HepG2 (cell line): Measurements from ENCODE around the gene NFE2L1. TPM values are rescaled to one million over a fixed set of nuclear protein-coding genes. Genes with fewer than 3 reads are reported as not detected.

Experiments
- BCL6 ChIP-seq: IDR thresholded peaks from 2 replicates; pipeline ENCODE4 v1.6.1; 2016; ENCODE audit warnings: missing genetic modification reagents, missing compliant biosample characterization
- ELF4 ChIP-seq: sonication (generic); formaldehyde crosslinking; IDR thresholded peaks from 2 replicates; pipeline ENCODE4 v1.5.0; 2020; ENCODE audit warnings: missing genetic modification reagents, mild to moderate bottlenecking, moderate library complexity, borderline replicate concordance
- FIP1L1 ChIP-seq: fragments of 200-400 bp; formaldehyde crosslinking; IDR thresholded peaks from 2 replicates; pipeline ENCODE4 v1.6.1; 2018; ENCODE audit warnings: low read depth, mild to moderate bottlenecking, low read length, moderate library complexity, borderline replicate concordance; ENCODE audit not compliant: insufficient read depth
- KAT7 ChIP-seq: IDR thresholded peaks from 2 replicates; pipeline ENCODE4 v1.6.1; 2018; ENCODE audit warnings: borderline replicate concordance, missing compliant biosample characterization
- KLF16 ChIP-seq, 2 experiments: sonication (generic) in 1 of 2; formaldehyde crosslinking in 1 of 2; IDR thresholded peaks; 2 replicates each; pipeline versions ENCODE4 v1.6.1 to v1.8.0; 2016 to 2023; ENCODE audit warnings: missing genetic modification reagents in 2 of 2, missing compliant biosample characterization in 1 of 2
- MAZ ChIP-seq, 2 experiments: sonication (generic) in 1 of 2; formaldehyde crosslinking in 1 of 2; IDR thresholded peaks; 2 replicates each; pipeline versions ENCODE4 v1.5.0 to v1.6.1; 2012 to 2020; ENCODE audit warnings: low read depth in 2 of 2, mild to moderate bottlenecking in 2 of 2, borderline replicate concordance in 1 of 2, improper control_type of control experiment in 1 of 2, low read length in 1 of 2, missing genetic modification reagents in 1 of 2, moderate library complexity in 1 of 2
- MED8 ChIP-seq: sonication (generic); formaldehyde crosslinking; IDR thresholded peaks from 2 replicates; pipeline ENCODE4 v1.8.1; 2023; ENCODE audit warnings: mild to moderate bottlenecking, missing genetic modification reagents; ENCODE audit not compliant: insufficient replicate concordance
- NFYC ChIP-seq: IDR thresholded peaks from 2 replicates; pipeline ENCODE4 v1.6.1; 2016; ENCODE audit warnings: missing genetic modification reagents, missing compliant biosample characterization
- NR1H2 ChIP-seq: sonication (generic); formaldehyde crosslinking; IDR thresholded peaks from 2 replicates; pipeline ENCODE4 v1.8.1; 2022; ENCODE audit warnings: low read depth, missing genetic modification reagents, borderline replicate concordance
- NR2C2 ChIP-seq: sonication (generic); formaldehyde crosslinking; IDR thresholded peaks from 2 replicates; pipeline ENCODE4 v1.4.0; 2020; ENCODE audit warnings: missing genetic modification reagents, mild to moderate bottlenecking, moderate library complexity, borderline replicate concordance
- NRL ChIP-seq: sonication (generic); formaldehyde crosslinking; IDR thresholded peaks from 2 replicates; pipeline ENCODE4 v1.5.0; 2020; ENCODE audit warnings: missing genetic modification reagents, mild to moderate bottlenecking, moderate library complexity, borderline replicate concordance
- POLR2AphosphoS2 ChIP-seq: IDR thresholded peaks from 2 replicates; pipeline ENCODE4 v1.6.1; 2011; ENCODE audit warnings: low read depth, low read length, improper control_type of control experiment
- REXO4 ChIP-seq: sonication (generic); formaldehyde crosslinking; IDR thresholded peaks from 2 replicates; pipeline ENCODE4 v1.8.0; 2022; ENCODE audit warnings: missing genetic modification reagents, mild to moderate bottlenecking, borderline replicate concordance
- SP5 ChIP-seq: IDR thresholded peaks from 2 replicates; pipeline ENCODE4 v1.6.1; 2016; ENCODE audit warnings: low read depth, borderline replicate concordance
- TAF1 ChIP-seq: sonication (generic); formaldehyde crosslinking; IDR thresholded peaks from 2 replicates; pipeline ENCODE4 v1.4.0; 2020; ENCODE audit warnings: missing genetic modification reagents
- TFE3 ChIP-seq: IDR thresholded peaks from 2 replicates; pipeline ENCODE4 v1.6.1; 2016
- ZMYM3 ChIP-seq: sonication (generic); formaldehyde crosslinking; IDR thresholded peaks from 2 replicates; pipeline ENCODE4 v1.5.1; 2020; ENCODE audit warnings: mild to moderate bottlenecking, missing genetic modification reagents
- ZNF264 ChIP-seq: sonication (generic); formaldehyde crosslinking; IDR thresholded peaks from 2 replicates; pipeline ENCODE4 v1.4.0; 2020; ENCODE audit warnings: missing genetic modification reagents
- ZNF354B ChIP-seq: sonication (generic); formaldehyde crosslinking; IDR thresholded peaks from 2 replicates; pipeline ENCODE4 v1.8.0; 2022; ENCODE audit warnings: mild to moderate bottlenecking, missing genetic modification reagents
- ZNF576 ChIP-seq: sonication (generic); formaldehyde crosslinking; IDR thresholded peaks from 2 replicates; pipeline ENCODE4 v1.4.0; 2020; ENCODE audit warnings: mild to moderate bottlenecking, missing genetic modification reagents
- ZNF615 ChIP-seq: sonication (generic); formaldehyde crosslinking; IDR thresholded peaks from 2 replicates; pipeline ENCODE4 v1.5.0; 2020; ENCODE audit warnings: mild to moderate bottlenecking, missing genetic modification reagents, borderline replicate concordance
- ZNF616 ChIP-seq: sonication (generic); formaldehyde crosslinking; IDR thresholded peaks from 2 replicates; pipeline ENCODE4 v1.5.0; 2020; ENCODE audit warnings: low read depth, mild to moderate bottlenecking, missing genetic modification reagents
- ZNF746 ChIP-seq: sonication (generic); formaldehyde crosslinking; IDR thresholded peaks from 2 replicates; pipeline ENCODE4 v1.8.0; 2022; ENCODE audit warnings: mild to moderate bottlenecking, missing genetic modification reagents
- ZNF772 ChIP-seq: sonication (generic); formaldehyde crosslinking; IDR thresholded peaks from 2 replicates; pipeline ENCODE4 v1.5.0; 2020; ENCODE audit warnings: mild to moderate bottlenecking, missing genetic modification reagents
- ZNF800 ChIP-seq: sonication (generic); formaldehyde crosslinking; IDR thresholded peaks from 2 replicates; pipeline ENCODE4 v1.4.0; 2020; ENCODE audit warnings: missing genetic modification reagents
- ZSCAN30 ChIP-seq: sonication (generic); formaldehyde crosslinking; IDR thresholded peaks from 2 replicates; pipeline ENCODE4 v1.5.0; 2020; ENCODE audit warnings: mild to moderate bottlenecking, missing genetic modification reagents
- polyA plus RNA-seq, 8 experiments: library from polyadenylated mRNA; depleted of rRNA in 3 of 8; stranded (reverse) in 7 of 8; unstranded in 1 of 8; fragments of >200 nt; fragmentation: Illumina TruSeq in 4 of 8; extraction: Trizol in 4 of 8; gene quantifications; 2 replicates each; pipeline versions ENCODE4 v1.2.1 to v1.2.3, GENCODE V29; 2011 to 2016; ENCODE audit warnings: low read depth in 4 of 8, missing spikeins in 1 of 8, mixed read lengths in 1 of 8; ENCODE audit not compliant: insufficient read depth in 1 of 8
- total RNA-seq, 5 experiments: library from RNA; depleted of rRNA; stranded (reverse); fragments of >200 nt; fragmentation: Illumina TruSeq; extraction: Trizol; gene quantifications; 2 replicates each; pipeline ENCODE4 v1.2.3, GENCODE V29; 2016; ENCODE audit warnings: low read depth in 1 of 5

The NFE2L1 gene
- total and polyA plus RNA-seq, 2 of the 13 experiments (the other 11 are each of a cell fraction or from before 2014, with no cell fraction given), result 67.0 to 234 TPM

- no peak for TF ChIP-seq NRL
- TF ChIP-seq ZNF615 (CRISPR knock-in tag), result no peak
- TF ChIP-seq ZNF264 (CRISPR knock-in tag), result no peak; the same call in 1 of the 2 replicates
- peak; percentile 93 for TF ChIP-seq MAZ (IDR thresholded peaks at IDR 0.05; ENCODE audit: borderline replicate concordance, low read depth, low read length)
- TF ChIP-seq MAZ (CRISPR knock-in tag; IDR thresholded peaks at IDR 0.05; ENCODE audit: low read depth), result peak; percentile 83
- TF ChIP-seq ZNF616 (CRISPR knock-in tag), result no peak; the same call in 1 of the 2 replicates
- TF ChIP-seq SP5, result peak; percentile 77
- TF ChIP-seq TFE3 (CRISPR knock-in tag), result 0 out of 2 replicates have a peak, but pooled peaks have one; percentile 4
- TF ChIP-seq MED8 (CRISPR knock-in tag), result peak; percentile 78
- no peak; the same call in 1 of the 2 replicates for TF ChIP-seq NR1H2 (CRISPR knock-in tag)
- TF ChIP-seq NFYC (CRISPR knock-in tag), result peak; percentile 55
- peak; percentile 76 for TF ChIP-seq KAT7 (CRISPR knock-in tag)
- peak; percentile 85; the same call in 1 of the 2 replicates for TF ChIP-seq ZSCAN30 (CRISPR knock-in tag)
- no peak for TF ChIP-seq ZNF354B
- peak; percentile 32; the same call in 1 of the 2 replicates for TF ChIP-seq ZNF746 (CRISPR knock-in tag)
- TF ChIP-seq ZNF800 (CRISPR knock-in tag), result no peak
- TF ChIP-seq ZMYM3 (CRISPR knock-in tag), result no peak; the same call in 1 of the 2 replicates
- TF ChIP-seq FIP1L1, result no peak
- peak; percentile 20; the same call in 1 of the 2 replicates for TF ChIP-seq ELF4
- TF ChIP-seq KLF16 (CRISPR knock-in tag; IDR thresholded peaks at IDR 0.05), result peak in 1 of 2 experiments; percentile 79; a peak in 1 of 4 replicates
- TF ChIP-seq BCL6 (CRISPR knock-in tag), result no peak; the same call in 1 of the 2 replicates
- TF ChIP-seq NR2C2 (CRISPR knock-in tag), result no peak; the same call in 1 of the 2 replicates
- TF ChIP-seq ZNF576 (CRISPR knock-in tag), result 0 out of 2 replicates have a peak, but pooled peaks have one; percentile 84
- no peak for TF ChIP-seq POLR2AphosphoS2
- TF ChIP-seq REXO4 (CRISPR knock-in tag), result no peak
- TF ChIP-seq TAF1 (CRISPR knock-in tag), result peak; percentile 92
- TF ChIP-seq ZNF772 (CRISPR knock-in tag), result no peak; the same call in 1 of the 2 replicates
Measured at GRCh38 chr17:48048384-48049126, 396 bp downstream of the NFE2L1 start (continued).
